Small intestine (tissue), 7 donors: Measurements from ENCODE around the gene NUDT9. TPM values are rescaled to one million over a fixed set of nuclear protein-coding genes. Genes with fewer than 3 reads are reported as not detected.
"Not testable (repeated sequence)": the region's sequence is repeated elsewhere in the genome, so short reads cannot be mapped to it uniquely, and the experiment has no call there.

Experiments
- DNase-seq, 2 donors: peaks; one replicate each; pipeline versions ENCODE4 v3.0.0 to v3.0.0-alpha.2; 2013
- FAIRE-seq: peaks from 2 replicates; lab custom pipeline; 2012; peaks lifted over from hg19 to GRCh38; lab: Jason Lieb, UNC
- H3K27ac ChIP-seq, 3 donors: one replicate each; pipeline ENCODE4 v1.5.1; 2013; ENCODE audit warnings: low read length in 2 of 3, mild to moderate bottlenecking in 2 of 3, control low read depth in 1 of 3, inconsistent platforms in 1 of 3, low read depth in 1 of 3, moderate library complexity in 1 of 3
- H3K27me3 ChIP-seq, 3 donors: one replicate each; pipeline ENCODE4 v1.6.1; 2013; ENCODE audit warnings: low read length in 3 of 3, inconsistent platforms in 1 of 3; ENCODE audit not compliant: control insufficient read depth in 3 of 3, insufficient read depth in 3 of 3
- H3K36me3 ChIP-seq, 3 donors: one replicate each; pipeline ENCODE4 v1.6.1; 2013; ENCODE audit warnings: low read length in 3 of 3, inconsistent platforms in 1 of 3, low read depth in 1 of 3, mild to moderate bottlenecking in 1 of 3, moderate library complexity in 1 of 3; ENCODE audit not compliant: control insufficient read depth in 3 of 3, insufficient read depth in 2 of 3
- H3K4me1 ChIP-seq, 3 donors: one replicate each; pipeline ENCODE4 v1.6.1; 2013; ENCODE audit warnings: low read length in 2 of 3, inconsistent platforms in 1 of 3, low read depth in 1 of 3, mild to moderate bottlenecking in 1 of 3, moderate library complexity in 1 of 3; ENCODE audit not compliant: control insufficient read depth in 3 of 3, insufficient read depth in 2 of 3
- H3K4me3 ChIP-seq, 3 donors: one replicate each; pipeline ENCODE4 v1.5.1; 2013; ENCODE audit warnings: low read length in 3 of 3, control low read depth in 1 of 3, inconsistent platforms in 1 of 3, low read depth in 1 of 3, mild to moderate bottlenecking in 1 of 3, moderate library complexity in 1 of 3
- H3K9me3 ChIP-seq, 2 donors: one replicate each; pipeline ENCODE4 v1.6.1; 2013; ENCODE audit warnings: low read depth in 1 of 2, low read length in 1 of 2; ENCODE audit not compliant: control insufficient read depth in 2 of 2, insufficient read depth in 1 of 2
- WGBS, 3 donors: extraction: QIAGEN DNeasy Blood & Tissue Kit; methylation state at CpG; one replicate each; pipeline ENCODE4 v1.1.7; 2013; 5-methylcytosine and 5-hydroxymethylcytosine counted together
- polyA plus RNA-seq, 4 donors: library from polyadenylated mRNA; stranded (reverse) in 3 of 4; unstranded in 1 of 4; fragments of 200-250 nt in 3 of 4; fragments of 120-200 nt in 1 of 4; gene quantifications; one replicate each; pipeline versions ENCODE4 v1.2.1 to v1.2.3, GENCODE V29; 2013
- donor health status: healthy with polysubstance abuse.
- donor health status: control.
- donor health status: control.
- donor health status: Bipolar disorder and iron deficiency.
- donor health status: healthy.

Gene NUDT9
- polyA plus RNA-seq, 4 donors: 62.7 to 89.0 (median 71.3) TPM

DNA sequence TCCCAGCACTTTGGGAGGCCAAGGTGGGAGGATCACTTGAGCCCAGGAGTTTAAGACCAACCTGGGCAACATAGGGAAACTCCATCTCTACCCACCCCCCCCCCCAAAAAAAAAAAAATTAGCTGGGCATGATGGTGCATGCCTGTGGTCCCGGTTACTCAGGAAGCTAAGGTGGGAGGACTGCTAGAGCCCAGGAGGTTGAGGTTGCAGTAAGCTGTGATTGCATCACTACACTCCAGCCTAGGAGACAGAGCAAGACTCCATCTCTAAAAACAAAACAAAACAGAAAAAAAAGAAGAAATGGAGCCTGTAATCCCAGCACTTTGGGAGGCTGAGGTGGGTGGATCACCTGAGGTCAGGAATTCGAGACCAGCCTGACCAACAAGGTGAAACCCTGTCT lies 69.5 kb downstream of the NUDT9 start:
- DNase-seq, FAIRE-seq, H3K27ac ChIP-seq, H3K4me3 ChIP-seq, H3K4me1 ChIP-seq, H3K9me3 ChIP-seq, H3K27me3 ChIP-seq: not testable (repeated sequence)
- peaks cover 0 to 11% (median 0%) of the 10 kb centered on the region in 3 donors for H3K36me3 ChIP-seq
- 95 to 97% (median 95%) methylated on average over 2 of the region's 2 CpGs for WGBS, 3 donors

- FAIRE-seq: no peak
- no peaks in the 10 kb centered on the region for H3K4me1 ChIP-seq
Measured at GRCh38 chr4:87493115-87493514, 70.7 kb downstream of the NUDT9 start.

GRCh38 chr4:87497159-87497558 lies 74.8 kb downstream of the NUDT9 start:
- no peak for FAIRE-seq
- Histone ChIP-seq H3K4me1 (no peaks in the 10 kb centered on the region), H3K4me3 (no peak overlapping the region), H3K36me3 (no peaks in the 10 kb centered on the region), H3K27me3 (no peaks in the 10 kb centered on the region), H3K27ac (no peak overlapping the region), H3K9me3 (no peaks in the 10 kb centered on the region)
- WGBS, 3 donors: 77 to 89% (median 83%) methylated on average over 2 of the region's 2 CpGs
- no peak for DNase-seq

More at GRCh38 chr4:87493115-87493514, 70.7 kb downstream of the NUDT9 start:
- no peak overlapping the region for H3K27ac ChIP-seq
- 71 to 90% (median 88%) methylated on average over 3 of the region's 3 CpGs for WGBS, 3 donors
- H3K36me3 ChIP-seq: peaks cover 0 to 11% (median 0%) of the 10 kb centered on the region in 3 donors
- peaks cover 0 to 7% of the 10 kb centered on the region in 2 donors for H3K9me3 ChIP-seq
- DNase-seq: no peak
- H3K27me3 ChIP-seq: no peaks in the 10 kb centered on the region
- H3K4me3 ChIP-seq: no peak overlapping the region

DNA sequence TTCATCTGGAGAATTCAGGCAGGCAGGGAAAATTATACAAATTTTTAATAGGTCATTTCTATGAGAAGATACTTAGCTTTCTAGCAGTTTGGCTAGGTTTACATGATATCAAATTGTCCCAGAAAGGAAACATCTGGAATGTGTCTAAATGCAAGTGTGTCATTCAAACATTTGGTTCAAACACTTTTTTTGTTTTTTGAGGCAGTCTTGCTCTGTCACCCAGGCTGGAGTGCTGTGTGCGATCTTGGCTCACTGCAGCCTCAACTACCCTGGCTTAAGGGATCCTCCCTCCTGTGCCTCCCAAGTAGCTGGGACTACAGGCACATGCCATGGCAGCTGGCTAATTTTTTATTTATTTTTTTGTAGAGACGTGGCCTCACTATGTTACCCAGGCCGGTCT lies 75.2 kb downstream of the NUDT9 start:
- DNase-seq: no peak
- no peaks in the 10 kb centered on the region for H3K4me1 ChIP-seq
- 80 to 93% (median 92%) methylated on average over 3 of the region's 3 CpGs for WGBS, 3 donors
- H3K27me3 ChIP-seq: no peaks in the 10 kb centered on the region
- no peak overlapping the region for H3K4me3 ChIP-seq
- H3K36me3 ChIP-seq: no peaks in the 10 kb centered on the region
- H3K9me3 ChIP-seq: no peaks in the 10 kb centered on the region
- H3K27ac ChIP-seq: peak overlapping the region in 1 of 3 donors; percentile 4
- no peak for FAIRE-seq

DNA sequence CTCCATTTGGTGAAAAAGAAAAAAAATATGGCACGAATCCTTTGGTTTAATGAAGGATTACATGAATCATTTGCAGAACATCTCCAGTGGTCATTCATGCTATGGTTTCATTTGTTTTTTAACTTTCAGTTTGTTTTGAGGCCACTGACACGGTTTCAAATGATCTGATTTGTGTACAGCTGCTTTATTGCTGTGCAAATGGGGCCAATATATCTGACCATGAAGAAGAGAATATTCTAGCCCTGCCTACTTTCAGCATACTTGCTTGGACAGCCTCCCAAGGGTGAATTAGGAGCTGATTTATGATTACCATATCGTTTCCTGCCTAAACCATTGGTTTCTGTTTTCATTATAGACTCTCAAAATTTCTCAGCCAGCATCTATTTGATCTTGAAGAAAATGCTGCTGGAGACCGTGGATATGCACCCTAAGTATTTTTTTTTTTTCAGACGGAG lies 76.1 kb downstream of the NUDT9 start:
- peak overlapping the region in 2 of 3 donors; percentile 22 to 64 for H3K27ac ChIP-seq

GRCh38 chr4:87499403-87500091 lies 77.2 kb downstream of the NUDT9 start:
- no peak overlapping the region for H3K4me3 ChIP-seq
- no peaks in the 10 kb centered on the region for H3K9me3 ChIP-seq
- DNase-seq (no peak), FAIRE-seq (no peak)
- H3K36me3 ChIP-seq: peaks cover 0 to 3% (median 0%) of the 10 kb centered on the region in 3 donors
- H3K27ac ChIP-seq: no peak overlapping the region
- H3K4me1 ChIP-seq: no peaks in the 10 kb centered on the region
- WGBS, 3 donors: 65 to 85% (median 70%) methylated on average over 7 of the region's 7 CpGs
- no peaks in the 10 kb centered on the region for H3K27me3 ChIP-seq

More for the DNA sequence above, 76.1 kb downstream of the NUDT9 start:
- no peak overlapping the region for H3K4me3 ChIP-seq
- FAIRE-seq (no peak), DNase-seq (peak in 1 of 2 donors; percentile 11)
- H3K27me3 ChIP-seq: no peaks in the 10 kb centered on the region
- no peaks in the 10 kb centered on the region for H3K36me3 ChIP-seq
- 33 to 43% (median 34%) methylated on average over 5 of the region's 5 CpGs for WGBS, 3 donors
- no peaks in the 10 kb centered on the region for H3K4me1 ChIP-seq
- no peaks in the 10 kb centered on the region for H3K9me3 ChIP-seq

- DNase-seq (no peak), FAIRE-seq (no peak)
- H3K36me3 ChIP-seq: peaks cover 0 to 3% (median 0%) of the 10 kb centered on the region in 3 donors
- H3K4me1 ChIP-seq: no peaks in the 10 kb centered on the region
- no peak overlapping the region for H3K27ac ChIP-seq
- WGBS, 3 donors: 48 to 83% (median 68%) methylated on average over 4 of the region's 4 CpGs
- H3K4me3 ChIP-seq: no peak overlapping the region
- H3K27me3 ChIP-seq: no peaks in the 10 kb centered on the region
- no peaks in the 10 kb centered on the region for H3K9me3 ChIP-seq
Measured at GRCh38 chr4:87500092-87500462, 77.7 kb downstream of the NUDT9 start.

GRCh38 chr4:87502580-87503238 lies 80.3 kb downstream of the NUDT9 start:
- Histone ChIP-seq H3K9me3 (no peaks in the 10 kb centered on the region), H3K4me3 (no peak overlapping the region), H3K27me3 (no peaks in the 10 kb centered on the region), H3K27ac (no peak overlapping the region), H3K36me3 (peaks cover 0 to 3% (median 0%) of the 10 kb centered on the region in 3 donors), H3K4me1 (no peaks in the 10 kb centered on the region)
- no peak for FAIRE-seq
- peak in 1 of 2 donors; percentile 44 for DNase-seq
